Activated CD4-positive, alpha-beta T cell treated with anti-CD3 and anti-CD28 coated beads, Interleukin-2, amount 10 ng/mL, durations not matched to agents 24 days and 14 days (primary cell): Measurements from ENCODE around the gene CD84. TPM values are rescaled to one million over a fixed set of nuclear protein-coding genes. Genes with fewer than 3 reads are reported as not detected.
"Not testable (repeated sequence)": the region's sequence is repeated elsewhere in the genome, so short reads cannot be mapped to it uniquely, and the experiment has no call there.

Experiments
- DNase-seq: peaks from one replicate; pipeline ENCODE4 v3.0.0; 2022
- H3K27ac Mint-ChIP-seq: one replicate; pipeline ENCODE4 v1.8.0; 2022; ENCODE audit warnings: mild to moderate bottlenecking, mixed read lengths
- H3K27me3 Mint-ChIP-seq: one replicate; pipeline ENCODE4 v1.8.0; 2022; ENCODE audit warnings: mixed read lengths
- H3K36me3 Mint-ChIP-seq: one replicate; pipeline ENCODE4 v1.8.0; 2022; ENCODE audit warnings: low read depth, mild to moderate bottlenecking, mixed read lengths
- H3K4me1 Mint-ChIP-seq: one replicate; pipeline ENCODE4 v1.8.0; 2021; ENCODE audit warnings: mixed read lengths
- H3K4me3 Mint-ChIP-seq: one replicate; pipeline ENCODE4 v1.8.0; 2022; ENCODE audit warnings: mild to moderate bottlenecking, moderate library complexity, mixed read lengths
- H3K9me3 Mint-ChIP-seq: one replicate; pipeline ENCODE4 v1.8.0; 2021; ENCODE audit warnings: mixed read lengths
- intact Hi-C: fragments of 100-400 bp; cut with micrococcal nuclease; formaldehyde crosslinking; loops from one replicate; pipeline ENCODE4 v1.15.1; 2023
- total RNA-seq: library from RNA; stranded (reverse); gene quantifications from 2 replicates; pipeline ENCODE4 v1.2.3, GENCODE V29; 2022

Gene CD84
- total RNA-seq, 1 donor from 2014 or later = 17.7 TPM

DNA sequence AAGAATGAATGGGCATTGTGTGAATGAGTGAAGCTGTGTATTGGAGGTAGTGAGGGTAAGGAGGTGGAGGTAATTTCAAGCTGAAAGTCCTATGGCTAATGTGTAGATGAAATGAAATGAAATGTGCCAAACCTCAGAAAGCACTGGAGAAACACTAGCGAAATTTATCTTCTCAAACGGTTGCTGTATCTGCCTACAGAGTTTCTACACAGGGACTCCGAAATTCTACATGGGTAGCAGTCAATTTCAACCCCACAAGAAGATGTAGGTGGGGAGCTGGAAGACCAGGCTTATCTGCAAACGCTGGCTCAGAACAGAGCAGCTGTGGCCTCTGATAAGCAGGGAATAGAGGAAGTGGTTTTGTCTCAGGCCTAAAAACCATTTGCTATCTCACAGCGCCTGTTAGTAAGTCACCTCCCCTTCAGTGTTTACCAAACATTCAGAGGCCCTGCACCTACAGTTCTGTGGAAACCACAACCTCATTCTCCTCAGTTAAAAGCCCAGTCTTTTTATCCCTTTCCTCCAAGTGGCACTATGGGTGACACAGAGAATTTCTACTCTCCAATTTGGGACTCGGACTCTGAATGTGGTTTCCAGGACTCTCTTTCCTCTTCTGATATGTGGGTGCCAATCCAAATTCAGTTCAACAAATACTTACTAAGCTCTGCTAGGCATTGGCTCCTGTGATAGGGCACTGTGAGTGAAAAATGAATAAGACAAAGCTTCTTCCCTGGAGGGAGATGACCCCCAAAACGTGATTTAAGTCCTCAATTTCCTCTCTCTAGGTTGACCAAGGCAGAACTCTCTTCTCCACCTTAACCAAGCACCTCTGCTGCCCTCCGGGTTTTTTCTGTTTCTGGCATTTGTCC is 39.1 kb downstream of the CD84 start:
- Mint-ChIP-seq H3K4me1 (peaks cover 45% of the 10 kb centered on the region), H3K36me3 (peaks cover 29% of the 10 kb centered on the region), H3K9me3 (peaks cover 5% of the 10 kb centered on the region), H3K4me3 (peak overlapping the region; percentile 72), H3K27me3 (no peaks in the 10 kb centered on the region), H3K27ac (peak overlapping the region; percentile 91)
- intact Hi-C loops = loop anchor here (1.0 to 2.0 kb wide), 5 partner anchors 20 to 111 kb away; no protein-coding TSS in a partner anchor
- peak; percentile 90 for DNase-seq

DNA sequence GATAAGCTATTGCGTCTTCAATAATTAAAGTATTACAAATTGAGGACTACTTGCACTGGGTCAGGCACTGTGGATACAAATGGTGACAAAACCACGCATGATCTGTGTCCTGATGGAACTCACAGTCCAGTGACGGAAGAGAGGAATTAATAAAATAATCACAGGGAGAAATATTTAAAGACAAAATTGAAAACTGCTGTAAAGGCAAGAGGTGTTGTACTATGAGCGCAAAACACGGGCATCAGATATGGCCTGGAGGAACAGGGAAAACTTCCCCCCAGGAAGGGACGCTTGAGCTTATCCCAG is 39.7 kb downstream of the CD84 start:
- intact Hi-C loops = no loop called here
- DNase-seq = no peak
- Mint-ChIP-seq H3K9me3 (peaks cover 8% of the 10 kb centered on the region), H3K27me3 (no peaks in the 10 kb centered on the region), H3K4me3 (peak overlapping the region; percentile 72), H3K4me1 (peaks cover 39% of the 10 kb centered on the region), H3K27ac (peak overlapping the region; percentile 91), H3K36me3 (peaks cover 26% of the 10 kb centered on the region)

DNA sequence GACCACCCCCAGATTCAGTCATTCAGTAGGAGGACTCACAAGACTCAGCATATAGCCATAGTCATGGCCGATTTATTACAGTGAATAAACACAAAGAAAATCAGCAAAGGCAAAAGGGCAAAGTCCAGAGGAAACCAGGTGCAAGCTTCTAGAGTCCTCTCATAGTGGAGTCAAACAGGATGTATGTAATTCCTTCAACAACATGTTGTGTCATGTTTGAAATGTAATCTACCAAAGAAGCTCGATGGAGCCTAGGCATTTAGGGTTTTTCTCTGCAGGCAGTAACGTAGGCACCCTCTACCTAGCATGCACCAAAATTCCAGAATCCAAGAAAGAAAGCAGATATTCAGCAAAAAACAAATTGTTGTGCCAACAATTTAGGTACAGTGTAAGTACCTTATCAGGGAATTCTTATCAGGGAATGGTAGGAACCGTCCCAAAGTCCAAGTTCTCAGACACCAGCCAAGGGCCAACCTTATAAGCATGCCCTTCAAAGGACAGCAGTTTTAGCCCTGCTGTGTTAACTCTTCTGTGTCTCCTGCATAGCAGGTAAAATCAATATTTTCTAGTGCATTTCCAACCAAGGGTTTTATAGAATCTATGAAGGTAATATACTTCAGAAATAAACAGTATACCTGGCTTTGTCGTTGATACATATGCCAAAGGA is 40.2 kb downstream of the CD84 start:
- Mint-ChIP-seq H3K4me1 (peaks cover 37% of the 10 kb centered on the region), H3K27me3 (no peaks in the 10 kb centered on the region), H3K9me3 (peaks cover 8% of the 10 kb centered on the region), H3K4me3 (peak overlapping the region; percentile 72), H3K36me3 (peaks cover 28% of the 10 kb centered on the region), H3K27ac (peak overlapping the region; percentile 91)
- DNase-seq = peak; percentile 56
- intact Hi-C loops = no loop called here

DNA sequence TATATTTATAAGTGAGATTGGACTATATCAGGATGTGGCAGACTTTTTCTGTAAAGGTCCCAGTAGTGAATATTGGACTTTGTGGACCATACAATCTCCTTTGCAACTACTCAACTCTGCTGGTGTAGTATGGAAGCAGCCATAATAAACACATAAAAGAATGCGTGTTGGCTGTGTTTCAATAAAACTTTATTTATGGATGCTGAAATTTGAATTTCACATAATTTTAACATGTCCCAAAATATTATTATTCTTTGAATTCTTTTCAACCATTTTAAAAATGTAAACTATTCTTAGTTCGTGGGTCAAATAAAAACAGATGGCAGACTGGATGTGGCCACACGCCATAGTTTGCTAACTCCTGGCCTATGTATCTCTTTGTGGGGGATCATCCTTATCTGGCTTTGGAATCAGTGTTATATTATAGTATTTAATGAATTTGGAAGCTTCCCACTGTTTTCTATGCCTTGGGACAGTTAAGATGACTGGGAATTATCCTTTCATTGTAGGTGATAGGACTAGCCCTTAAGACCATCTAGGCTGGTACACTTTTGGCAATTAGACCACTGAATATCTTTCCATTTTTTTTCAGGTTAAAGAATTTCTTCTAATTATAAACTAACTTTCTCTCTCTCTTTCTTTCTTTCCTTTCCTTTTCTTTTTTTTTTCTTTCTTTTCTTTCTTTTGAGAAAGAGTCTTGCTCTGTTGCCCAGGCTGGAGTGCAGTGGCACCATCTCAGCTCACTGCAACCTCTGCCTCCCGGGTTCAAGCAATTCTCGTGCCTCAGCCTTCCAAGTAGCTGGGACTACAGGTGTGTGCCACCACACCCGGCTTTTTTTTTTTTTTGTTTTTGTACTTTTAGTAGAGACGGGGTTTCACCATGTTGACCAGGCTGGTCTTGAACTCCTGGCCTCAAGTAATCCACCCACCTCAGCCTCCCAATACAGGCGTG is 41.3 kb downstream of the CD84 start:
- H3K36me3 Mint-ChIP-seq = peaks cover 30% of the 10 kb centered on the region

DNA sequence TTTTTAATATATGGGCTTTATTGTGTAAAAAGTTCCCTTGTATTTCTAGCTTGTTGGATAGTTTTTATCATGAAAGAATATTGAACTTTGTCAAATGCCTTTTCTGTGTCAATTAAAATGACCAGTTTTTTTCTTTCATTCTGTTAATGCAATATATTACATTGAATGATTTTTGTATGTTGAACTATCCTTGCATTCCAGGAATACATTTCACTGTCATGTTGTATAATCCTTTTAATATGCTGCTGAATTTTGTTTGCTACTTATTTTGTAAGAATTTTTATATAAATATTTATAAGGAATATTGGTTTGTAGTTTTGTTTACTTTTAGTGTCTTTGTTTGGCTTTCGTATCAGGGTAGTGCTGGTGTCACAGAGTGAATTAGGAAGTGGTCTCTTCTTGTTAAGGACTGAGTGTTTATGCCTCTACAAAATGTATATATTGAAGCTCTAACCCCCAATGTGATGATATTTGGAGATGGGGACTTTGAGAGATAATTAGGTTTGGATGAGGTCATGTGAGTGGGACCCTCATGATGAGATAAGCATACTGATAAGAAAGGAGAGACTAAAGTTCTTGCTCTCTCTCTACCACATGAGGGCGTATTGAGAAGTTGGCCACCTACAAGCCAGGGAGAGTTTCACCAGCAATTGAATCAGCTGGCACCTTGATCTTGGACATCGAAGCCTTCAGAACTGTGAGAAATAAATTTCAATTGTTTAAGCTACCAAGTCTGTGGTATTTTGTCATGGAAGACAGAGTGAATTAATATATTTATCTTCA is 44.3 kb downstream of the CD84 start:
- Mint-ChIP-seq H3K27ac (no peak overlapping the region), H3K27me3 (no peaks in the 10 kb centered on the region), H3K36me3 (peaks cover 37% of the 10 kb centered on the region), H3K9me3 (peaks cover 8% of the 10 kb centered on the region), H3K4me1 (peaks cover 17% of the 10 kb centered on the region), H3K4me3 (no peak overlapping the region)
- no peak for DNase-seq
- intact Hi-C loops = no loop called here

More for the DNA sequence above, 41.3 kb downstream of the CD84 start:
- no peaks in the 10 kb centered on the region for H3K27me3 Mint-ChIP-seq
- no peak for DNase-seq
- intact Hi-C loops = no loop called here
- H3K27ac Mint-ChIP-seq = no peak overlapping the region
- H3K4me1 Mint-ChIP-seq = peaks cover 34% of the 10 kb centered on the region
- H3K4me3 Mint-ChIP-seq = no peak overlapping the region
- H3K9me3 Mint-ChIP-seq = peaks cover 8% of the 10 kb centered on the region

DNA sequence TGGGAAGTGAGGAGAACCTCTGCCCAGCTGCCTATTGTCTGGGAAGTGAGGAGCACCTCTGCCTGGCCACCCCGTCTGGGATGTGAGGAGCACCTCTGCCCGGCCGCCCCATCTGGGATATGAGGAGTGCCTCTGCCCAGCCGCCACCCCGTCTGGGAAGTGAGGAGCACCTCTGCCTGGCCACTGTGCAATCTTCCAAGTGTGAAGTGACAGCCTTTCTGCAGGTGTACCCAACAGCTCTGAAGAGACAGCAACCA is 46.8 kb downstream of the CD84 start:
- intact Hi-C loops, H3K27me3 Mint-ChIP-seq, H3K27ac Mint-ChIP-seq, H3K4me3 Mint-ChIP-seq, DNase-seq: not testable (repeated sequence)
- Mint-ChIP-seq H3K9me3 (peaks cover 17% of the 10 kb centered on the region), H3K36me3 (peaks cover 42% of the 10 kb centered on the region), H3K4me1 (peaks cover 21% of the 10 kb centered on the region)

DNA sequence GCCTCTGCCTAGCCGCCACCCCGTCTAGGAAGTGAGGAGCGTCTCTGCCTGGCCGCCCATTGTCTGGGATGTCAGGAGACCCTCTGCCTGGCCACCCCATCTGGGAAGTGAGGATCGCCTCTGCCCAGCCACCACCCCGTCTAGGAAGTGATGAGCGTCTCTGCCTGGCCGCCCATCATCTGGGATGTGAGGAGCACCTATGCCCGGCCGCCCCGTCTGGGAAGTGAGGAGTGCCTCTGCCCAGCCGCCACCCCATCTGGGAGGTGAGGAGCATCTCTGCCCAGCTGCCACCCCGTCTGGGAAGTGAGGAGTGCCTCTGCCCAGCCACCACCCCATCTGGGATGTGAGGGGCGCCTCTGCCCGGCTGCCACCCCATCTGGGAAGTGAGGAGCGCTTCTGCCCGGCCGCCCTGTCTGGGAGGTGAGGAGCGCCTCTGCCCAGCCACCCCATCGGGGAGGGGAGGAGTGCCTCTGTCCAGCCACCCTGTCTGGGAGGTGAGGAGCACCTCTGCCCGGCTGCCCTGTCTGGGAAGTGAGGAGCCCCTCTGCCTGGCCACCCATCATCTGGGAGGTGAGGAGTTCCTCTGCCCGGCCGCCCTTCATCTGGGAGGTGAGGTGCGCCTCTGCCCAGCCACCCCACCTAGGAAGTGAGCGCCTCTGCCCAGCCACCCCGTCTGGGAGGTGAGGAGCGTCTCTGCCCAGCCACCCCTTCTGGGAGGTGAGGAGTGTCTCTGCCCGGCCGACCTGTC is 47.3 kb downstream of the CD84 start:
- Mint-ChIP-seq H3K4me1 (peaks cover 23% of the 10 kb centered on the region), H3K9me3 (peaks cover 20% of the 10 kb centered on the region), H3K36me3 (peaks cover 41% of the 10 kb centered on the region)
- H3K4me3 Mint-ChIP-seq, H3K27ac Mint-ChIP-seq, DNase-seq, intact Hi-C loops, H3K27me3 Mint-ChIP-seq: not testable (repeated sequence)

DNA sequence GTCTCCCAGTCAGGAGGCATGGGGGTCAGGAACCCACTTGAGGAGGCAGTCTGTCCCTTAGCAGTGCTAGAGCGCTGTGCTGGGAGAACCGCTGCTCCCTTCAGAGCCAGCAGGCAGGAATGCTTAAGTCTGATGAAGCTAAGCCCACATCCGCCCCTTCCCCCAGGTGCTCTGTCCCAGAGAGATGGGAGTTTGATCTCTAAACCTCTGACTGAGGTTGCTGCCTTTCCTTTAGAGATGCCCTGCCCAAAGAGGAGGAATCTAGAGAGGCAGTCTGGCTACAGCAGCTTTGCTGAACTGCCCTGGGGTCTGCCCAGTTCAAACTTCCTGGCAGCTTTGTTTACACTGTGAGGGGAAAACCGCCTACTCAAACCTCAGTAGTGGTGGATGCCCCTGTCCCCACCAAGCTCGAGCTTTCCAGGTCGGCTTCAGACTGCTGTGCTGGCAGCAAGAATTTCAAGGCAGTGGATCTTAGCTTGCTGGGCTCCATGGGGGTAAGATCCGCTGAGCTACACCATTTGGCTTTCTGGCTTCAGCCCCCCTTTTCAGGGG is 49.8 kb downstream of the CD84 start:
- intact Hi-C loops, H3K27me3 Mint-ChIP-seq, H3K4me3 Mint-ChIP-seq: not testable (repeated sequence)
- Mint-ChIP-seq H3K36me3 (peaks cover 40% of the 10 kb centered on the region), H3K4me1 (peaks cover 24% of the 10 kb centered on the region), H3K9me3 (peaks cover 24% of the 10 kb centered on the region), H3K27ac (peak overlapping the region; percentile 16)
- DNase-seq = peak; percentile 64

DNA sequence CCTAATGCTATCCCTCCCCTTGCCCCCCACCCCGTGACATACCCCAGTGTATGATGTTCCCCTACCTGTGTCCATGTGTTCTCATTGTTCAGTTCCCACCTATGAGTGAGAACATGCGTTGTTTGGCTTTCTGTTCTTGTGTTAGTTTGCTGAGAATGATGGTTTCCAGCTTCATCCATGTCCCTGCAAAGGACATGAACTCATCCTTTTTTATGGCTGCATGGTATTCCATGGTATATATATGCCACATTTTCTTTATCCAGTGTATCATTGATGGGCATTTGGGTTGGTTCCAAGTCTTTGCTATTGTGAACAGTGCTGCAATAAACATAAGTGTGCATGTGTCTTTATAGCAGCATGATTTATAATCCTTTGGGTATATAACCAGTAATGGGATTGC is 55.5 kb downstream of the CD84 start:
- Mint-ChIP-seq H3K9me3 (peaks cover 24% of the 10 kb centered on the region), H3K27ac (peak overlapping the region; percentile 66), H3K4me3 (peak overlapping the region; percentile 67), H3K36me3 (peaks cover 44% of the 10 kb centered on the region), H3K4me1 (peaks cover 54% of the 10 kb centered on the region)
- not testable (repeated sequence) for H3K27me3 Mint-ChIP-seq, DNase-seq
- intact Hi-C loops = loop anchor here (1.0 to 5.0 kb wide), 2 partner anchors 84 to 189 kb away; partner anchors contain the start of gene CD48

DNA sequence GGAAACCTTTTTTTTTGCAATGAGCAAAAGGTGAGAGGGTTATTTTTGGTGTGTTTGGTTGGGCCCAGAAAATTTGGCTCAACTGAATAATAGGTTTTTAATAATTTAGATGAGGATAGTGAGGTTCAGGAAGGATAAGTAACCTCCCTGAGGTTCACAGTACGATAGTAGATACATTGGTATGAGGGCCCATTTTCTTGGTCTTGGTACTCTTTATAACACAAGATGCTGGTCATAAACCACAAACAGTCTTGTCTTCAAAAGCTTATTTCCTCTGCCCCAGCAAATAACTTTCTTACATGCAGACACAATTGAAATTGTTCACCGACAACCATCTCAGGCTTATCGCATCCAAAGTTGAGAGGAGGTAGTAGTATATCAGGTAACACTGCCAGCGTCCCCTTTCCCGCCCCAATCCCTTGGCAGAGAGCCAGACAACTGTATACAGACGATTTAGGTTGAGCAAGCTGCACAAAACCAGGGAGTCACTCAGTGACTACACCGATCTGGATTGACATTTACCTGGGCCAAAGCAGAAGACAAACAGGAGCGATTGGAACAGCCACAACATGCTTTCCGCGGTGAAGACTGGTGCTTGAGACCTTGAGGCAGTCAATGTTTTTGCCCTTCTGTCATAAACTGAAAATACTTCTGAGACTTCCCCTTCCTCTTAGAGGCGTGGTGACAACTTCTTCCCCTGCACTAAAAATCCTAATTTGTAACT is 56.5 kb downstream of the CD84 start, which contains the start of gene SLAMF6:
Gene SLAMF6 (minus strand): TSS at position 634 of the 724 bp plus-strand sequence. CDS start 63 bp downstream, at position 571.
- H3K4me1 Mint-ChIP-seq = peaks cover 57% of the 10 kb centered on the region
- H3K9me3 Mint-ChIP-seq = peaks cover 17% of the 10 kb centered on the region
- H3K36me3 Mint-ChIP-seq = peaks cover 49% of the 10 kb centered on the region
- no peaks in the 10 kb centered on the region for H3K27me3 Mint-ChIP-seq
- H3K4me3 Mint-ChIP-seq = peak within 1 kb of the TSS; percentile 94
- peak; percentile 84 for DNase-seq
- H3K27ac Mint-ChIP-seq = peak within 1 kb of the TSS; percentile 91
- intact Hi-C loops = loop anchor here (1.0 to 5.0 kb wide), 2 partner anchors 85 to 190 kb away; partner anchors contain the start of gene CD48

DNA sequence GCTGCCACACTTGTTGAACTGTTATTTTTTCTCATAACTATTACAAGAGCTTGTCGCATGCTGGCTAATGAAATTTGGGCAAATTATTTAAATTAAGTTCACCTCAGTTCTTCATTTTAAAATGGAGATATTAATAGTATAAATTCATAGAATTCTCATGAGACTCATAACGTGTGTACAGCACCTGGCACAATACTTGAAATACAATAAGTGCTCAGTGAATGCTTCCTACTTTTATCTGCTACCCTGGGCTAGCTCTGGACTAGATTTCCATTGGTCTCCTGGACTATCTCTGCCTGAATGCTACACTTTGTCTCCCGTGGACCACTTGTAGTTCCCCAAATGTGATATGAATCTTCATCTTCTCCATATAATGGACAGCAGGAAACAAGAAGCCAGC is 57.2 kb downstream of the CD84 start:
- peaks cover 13% of the 10 kb centered on the region for H3K9me3 Mint-ChIP-seq
- H3K27ac Mint-ChIP-seq = peak overlapping the region; percentile 91
- peaks cover 58% of the 10 kb centered on the region for H3K4me1 Mint-ChIP-seq
- H3K4me3 Mint-ChIP-seq = peak overlapping the region; percentile 94
- no peaks in the 10 kb centered on the region for H3K27me3 Mint-ChIP-seq
- peak; percentile 64 for DNase-seq
- peaks cover 54% of the 10 kb centered on the region for H3K36me3 Mint-ChIP-seq
- intact Hi-C loops = loop anchor here (5.0 kb wide), 1 partner anchor 190 kb away; the partner anchor contains the start of gene CD48
